GM12891 (cell line): Measurements from ENCODE around the gene S100A2. TPM values are rescaled to one million over a fixed set of nuclear protein-coding genes. Genes with fewer than 3 reads are reported as not detected.
A peak's percentile ranks its signal among the peaks of the same experiment; 100 is the strongest.

Experiments used
- DNase-seq: peaks from one replicate; pipeline ENCODE4 v3.0.0; 2011; ENCODE audit warnings: low spot score; ENCODE audit not compliant: insufficient read length
- FAIRE-seq: peaks from 2 replicates; lab custom pipeline; 2011; peaks lifted over from hg19 to GRCh38; lab: Jason Lieb, UNC
- PAX5 ChIP-seq: IDR thresholded peaks from 2 replicates; pipeline ENCODE4 v1.6.1; 2011; ENCODE audit warnings: low read length, moderate library complexity, mild to moderate bottlenecking; ENCODE audit not compliant: insufficient read depth, severe bottlenecking
- POLR2A ChIP-seq: IDR thresholded peaks from 2 replicates; pipeline ENCODE4 v1.6.1; 2011; ENCODE audit warnings: low read depth, low read length, control low read depth
- POLR2AphosphoS5 ChIP-seq: IDR thresholded peaks from 2 replicates; pipeline ENCODE4 v1.6.1; 2011; ENCODE audit warnings: low read depth, low read length, control low read depth
- POU2F2 ChIP-seq: IDR thresholded peaks from 2 replicates; pipeline ENCODE4 v1.6.1; 2011; ENCODE audit warnings: low read depth, mild to moderate bottlenecking, control low read depth, low read length, moderate library complexity
- SPI1 ChIP-seq: IDR thresholded peaks from 2 replicates; pipeline ENCODE4 v1.6.1; 2011; ENCODE audit warnings: low read depth, low read length, control low read depth
- TAF1 ChIP-seq: IDR thresholded peaks from 2 replicates; pipeline ENCODE4 v1.6.1; 2011; ENCODE audit warnings: low read depth, low read length, control low read depth
- polyA plus RNA-seq: library from polyadenylated mRNA; unstranded; fragments of >200 nt; gene quantifications from one replicate; pipeline ENCODE4 v1.2.1, GENCODE V29; 2012; ENCODE audit warnings: low read depth, missing spikeins, inconsistent platforms; ENCODE audit not compliant: missing spikeins

S100A2 gene
- 0.87 TPM for polyA plus RNA-seq

DNA sequence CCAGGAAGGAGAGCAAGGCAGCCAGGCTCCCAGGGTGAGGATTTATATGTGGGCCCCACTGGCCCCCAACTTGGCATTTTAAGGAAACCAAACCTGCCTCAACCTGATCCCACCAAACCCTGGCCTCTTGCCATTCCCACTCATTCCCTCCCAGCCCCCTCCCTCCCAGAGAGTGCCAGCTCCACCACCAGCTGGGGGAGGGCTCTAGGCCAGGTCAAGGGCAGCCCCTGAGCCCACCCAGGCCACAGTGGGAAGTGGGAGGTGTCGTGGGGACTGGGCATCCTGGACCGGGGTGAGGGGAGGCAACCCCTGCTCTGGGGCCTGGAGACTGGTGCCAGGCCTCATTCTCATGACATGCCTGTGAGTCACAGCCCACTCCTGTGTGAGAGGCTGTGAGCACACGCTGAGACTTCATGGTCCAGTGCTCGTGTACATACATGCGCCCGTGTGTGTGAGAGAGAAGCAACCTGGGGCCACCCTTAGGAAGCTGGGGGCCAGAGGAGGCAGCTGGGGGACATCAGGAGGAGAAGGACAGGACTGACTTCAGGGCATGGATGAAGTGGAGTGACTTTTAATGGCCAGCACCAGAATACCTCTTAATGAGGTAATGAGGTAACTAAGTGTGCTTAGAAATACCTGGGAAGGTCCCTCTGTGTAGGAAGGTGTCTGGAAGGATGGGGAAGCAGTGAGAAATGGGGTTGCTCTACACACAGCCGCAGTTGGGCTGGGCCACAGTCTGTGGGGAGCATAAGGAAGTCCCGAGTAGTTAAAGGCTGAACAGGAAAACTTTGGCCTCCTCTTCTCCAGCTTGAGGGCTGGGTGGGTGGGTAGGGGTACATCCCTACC lies at the start of gene S100A2:
TSS of gene S100A2 (minus strand) at position 316 of the 846 bp plus-strand sequence. CDS start 1,967 bp downstream, outside the sequence.
- peak; percentile 90 for FAIRE-seq
- DNase-seq = peak; percentile 52
- no peak for TF ChIP-seq POLR2A
- TF ChIP-seq PAX5 = peak; percentile 67

DNA sequence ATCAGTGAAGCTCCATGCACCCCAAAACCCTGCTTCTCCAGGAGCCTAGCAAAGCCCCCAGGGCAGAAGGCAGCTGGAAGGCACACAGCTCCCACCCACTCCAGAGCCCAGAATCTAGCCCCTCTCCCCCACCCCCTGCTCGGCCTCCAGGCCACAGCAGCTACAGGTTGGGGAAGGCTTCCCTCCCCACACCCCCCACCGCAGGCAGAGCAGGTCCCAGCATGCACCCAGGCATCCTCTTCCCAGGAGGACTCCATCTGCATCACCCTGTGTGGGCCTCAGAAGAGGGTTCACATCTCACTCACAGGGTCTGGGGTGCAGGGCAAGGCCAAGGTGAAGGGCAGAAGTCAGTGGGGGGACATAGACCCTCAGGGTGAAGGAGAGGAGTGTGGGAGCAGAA lies 49.8 kb upstream of the S100A2 start:
- no peak for DNase-seq
- TF ChIP-seq PAX5 (no peak), TAF1 (no peak), POLR2AphosphoS5 (no peak), POLR2A (no peak), SPI1 (no peak), POU2F2 (no peak)
- no peak for FAIRE-seq

DNA sequence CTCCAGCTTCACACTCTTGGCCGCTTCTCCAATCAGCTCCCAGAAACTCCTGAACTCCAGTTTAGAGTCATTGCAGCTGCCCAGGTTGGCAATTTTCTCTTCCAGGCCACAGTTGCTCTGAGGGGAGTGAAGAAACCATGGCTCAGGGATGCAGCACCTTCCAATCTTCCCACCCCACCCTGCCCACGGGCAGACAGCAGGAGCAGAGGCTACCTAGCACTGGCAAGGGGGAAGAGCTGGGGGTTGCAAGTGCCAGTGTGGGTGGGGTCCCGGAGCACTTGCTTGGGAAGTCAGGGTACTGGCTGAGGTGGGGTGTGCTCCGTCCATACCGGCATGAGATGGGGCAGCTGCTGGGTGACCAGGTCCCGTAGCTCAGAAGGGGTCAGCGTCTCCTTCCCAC lies 49.3 kb upstream of the S100A2 start:
- no peak for TF ChIP-seq POLR2AphosphoS5
- TF ChIP-seq SPI1 = no peak
- no peak for TF ChIP-seq TAF1
- TF ChIP-seq POU2F2 = no peak
- no peak for TF ChIP-seq POLR2A
- no peak for TF ChIP-seq PAX5
- FAIRE-seq (no peak), DNase-seq (no peak)

DNA sequence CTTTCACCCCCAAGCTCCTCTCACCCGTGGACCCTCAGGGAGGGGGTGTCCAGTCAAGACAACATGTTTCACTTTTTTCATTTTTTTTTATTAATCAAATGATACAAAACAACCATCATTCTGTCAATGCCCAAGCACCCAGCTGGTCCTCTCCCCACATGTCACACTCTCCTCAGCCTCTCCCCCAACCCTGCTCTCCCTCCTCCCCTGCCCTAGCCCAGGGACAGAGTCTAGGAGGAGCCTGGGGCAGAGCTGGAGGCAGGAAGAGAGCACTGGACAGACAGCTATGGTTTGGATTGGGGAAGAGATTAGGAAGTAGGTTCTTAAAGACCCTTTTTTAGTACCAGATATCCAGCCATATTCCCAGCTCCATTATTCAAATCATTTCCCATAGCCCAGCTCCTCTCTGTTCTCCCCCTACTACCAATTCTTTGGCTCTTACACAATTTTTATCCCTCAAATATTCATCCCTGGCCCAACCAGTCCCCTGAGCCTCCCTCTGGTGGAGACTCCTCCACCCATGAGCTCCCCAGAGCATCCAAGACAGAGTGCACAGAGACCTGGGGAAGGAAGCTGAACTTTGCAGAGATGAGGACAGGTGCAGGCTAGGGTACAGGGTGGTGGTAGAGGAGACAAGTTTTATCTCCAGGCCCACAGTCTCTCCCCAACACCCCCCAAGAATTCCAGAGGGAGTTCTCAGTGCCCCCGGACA lies 48.7 kb upstream of the S100A2 start:
- no peak for FAIRE-seq
- no peak for DNase-seq
- TF ChIP-seq PAX5 = no peak
- no peak for TF ChIP-seq SPI1
- TF ChIP-seq TAF1 = no peak
- no peak for TF ChIP-seq POLR2A
- TF ChIP-seq POLR2AphosphoS5 = no peak
- TF ChIP-seq POU2F2 = no peak

DNA sequence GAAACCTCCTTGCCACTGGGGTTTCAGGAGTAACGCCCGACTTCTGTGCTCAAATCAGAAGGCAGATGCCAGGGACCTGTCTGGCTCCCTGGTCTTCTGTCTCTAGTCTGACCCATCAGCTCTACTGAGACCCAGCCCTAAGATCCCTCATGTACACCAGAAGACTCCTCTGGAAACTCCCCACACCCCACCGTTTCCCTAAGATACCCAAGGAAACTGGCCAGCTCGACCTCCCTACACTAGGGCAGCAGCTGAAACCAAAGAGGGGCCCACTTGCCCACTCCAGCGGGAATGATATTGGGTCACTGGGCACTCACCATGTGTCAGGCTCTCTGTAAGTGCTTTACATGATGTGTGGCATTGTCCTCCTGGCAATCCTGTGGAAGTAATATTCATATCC lies 47.8 kb upstream of the S100A2 start:
- FAIRE-seq (no peak), DNase-seq (no peak)

DNA sequence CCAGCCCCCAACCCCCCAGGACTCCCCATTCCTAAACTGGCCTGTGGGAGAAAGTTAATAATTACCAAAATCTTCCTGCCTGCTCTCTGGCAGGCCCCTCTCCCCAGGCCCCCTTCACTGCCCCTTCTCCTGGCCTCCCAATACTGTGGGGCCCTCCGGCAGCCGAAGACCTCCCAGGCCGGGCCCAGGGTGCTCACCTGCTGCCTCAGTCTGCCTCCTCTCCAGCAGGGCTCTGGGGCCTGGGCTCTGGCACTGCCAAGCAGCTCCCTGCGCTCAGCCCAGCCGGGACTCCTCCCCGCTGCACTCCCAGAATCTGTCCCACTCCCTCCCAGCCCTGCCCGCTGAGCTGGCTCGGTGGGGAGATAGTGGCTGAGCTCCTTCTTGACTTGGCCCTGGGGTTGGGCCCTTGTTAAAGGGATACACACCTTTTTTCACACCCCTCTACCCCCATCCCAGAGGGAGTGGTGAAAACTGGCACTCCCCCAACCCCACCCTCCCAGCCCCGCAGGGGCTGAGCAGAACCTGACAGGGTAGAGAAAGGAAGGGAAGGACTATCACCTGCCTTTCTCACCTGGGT lies 47.2 kb upstream of the S100A2 start, which contains the start of gene S100A16:
TSS of gene S100A16 (minus strand) at position 383 of the 577 bp plus-strand sequence. CDS start 4,986 bp downstream, outside the sequence.
- no peak for DNase-seq
- no peak for FAIRE-seq
- TF ChIP-seq POLR2AphosphoS5 (no peak), TAF1 (no peak), POLR2A (no peak), SPI1 (no peak), PAX5 (no peak), POU2F2 (no peak)

More for the DNA sequence above, 47.8 kb upstream of the S100A2 start:
- TF ChIP-seq POU2F2 = no peak
- no peak for TF ChIP-seq PAX5
- no peak for TF ChIP-seq TAF1
- no peak for TF ChIP-seq POLR2A
- no peak for TF ChIP-seq POLR2AphosphoS5
- no peak for TF ChIP-seq SPI1

DNA sequence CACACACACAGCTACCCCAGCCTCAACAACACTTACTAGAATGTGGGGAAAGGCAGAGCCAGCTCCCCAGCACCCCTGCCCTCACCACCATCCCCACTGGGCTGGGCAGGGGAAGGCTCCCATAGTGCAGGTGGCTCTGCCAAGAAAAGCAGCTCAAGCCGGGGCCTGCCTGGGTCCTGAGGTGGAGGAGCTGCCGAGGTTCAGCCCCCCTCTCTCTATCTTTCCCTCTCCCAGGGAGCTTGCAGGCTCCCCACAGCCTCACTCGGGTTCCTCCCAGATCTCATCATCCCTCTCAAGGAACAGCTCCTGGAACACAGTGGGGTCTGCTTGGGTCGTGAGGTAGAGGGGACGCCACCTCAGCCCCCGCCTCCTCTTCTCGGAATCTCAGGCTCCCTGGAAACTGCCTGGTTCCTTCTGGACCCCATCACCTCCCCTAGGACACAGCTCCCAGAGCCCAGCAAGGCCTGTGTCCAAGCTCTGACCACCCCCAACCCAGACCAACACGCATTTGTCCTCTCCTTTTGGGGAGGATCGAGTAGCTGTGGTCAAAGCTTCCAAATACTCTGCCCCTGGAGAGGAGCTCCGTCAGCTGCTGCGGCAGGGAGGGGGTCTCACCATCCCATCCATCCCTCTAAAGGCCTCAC lies 46.6 kb upstream of the S100A2 start:
- DNase-seq (no peak), FAIRE-seq (no peak)
- TF ChIP-seq SPI1 (no peak), POLR2A (no peak), POU2F2 (no peak)

DNA sequence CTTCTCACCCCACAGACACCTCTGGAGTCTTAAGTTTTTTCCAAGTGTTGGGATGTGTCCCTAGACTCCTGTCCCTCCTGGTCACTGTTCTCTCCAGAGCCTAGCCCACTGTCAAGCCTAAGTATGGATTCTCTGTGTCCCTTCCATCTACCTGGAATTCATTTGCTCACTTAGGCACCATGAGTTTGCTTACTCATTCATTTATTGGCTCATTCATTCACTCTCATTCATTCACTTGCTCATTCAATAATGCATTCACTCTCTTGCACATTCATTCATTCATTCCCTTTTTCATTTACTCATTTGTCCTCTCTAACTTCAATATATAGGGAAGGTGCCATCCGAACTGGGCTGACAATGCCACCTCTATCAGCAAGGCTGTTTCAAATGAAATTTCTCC lies 45.7 kb upstream of the S100A2 start:
- FAIRE-seq (no peak), DNase-seq (no peak)
- TF ChIP-seq PAX5 = no peak

DNA sequence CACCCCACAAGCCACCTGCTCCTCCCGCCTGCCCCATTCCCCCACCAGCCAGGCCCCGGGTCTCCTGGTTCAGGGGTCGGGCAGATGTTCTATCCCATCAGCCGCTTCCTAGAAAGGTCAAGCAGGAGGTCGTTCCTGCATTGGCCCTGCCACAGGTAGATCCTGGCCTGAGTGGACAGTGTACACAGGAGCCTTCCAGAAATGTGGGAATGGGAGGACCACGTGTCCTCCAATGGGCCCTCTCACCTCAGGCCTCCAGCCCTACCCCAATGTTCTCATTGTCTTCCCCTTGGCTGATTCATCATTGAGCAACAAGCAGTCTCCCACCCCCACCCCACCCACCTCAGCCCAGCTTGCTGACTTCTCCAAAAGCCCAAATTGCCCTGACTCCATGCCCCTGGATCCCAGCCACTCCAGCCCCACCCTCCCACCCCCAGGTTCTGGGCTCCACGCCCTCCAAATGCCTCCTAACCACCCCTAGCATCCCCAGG lies 45.2 kb upstream of the S100A2 start:
- no peak for FAIRE-seq
- TF ChIP-seq POLR2AphosphoS5 (no peak), SPI1 (no peak), TAF1 (no peak), POLR2A (no peak), PAX5 (no peak), POU2F2 (no peak)
- no peak for DNase-seq

DNA sequence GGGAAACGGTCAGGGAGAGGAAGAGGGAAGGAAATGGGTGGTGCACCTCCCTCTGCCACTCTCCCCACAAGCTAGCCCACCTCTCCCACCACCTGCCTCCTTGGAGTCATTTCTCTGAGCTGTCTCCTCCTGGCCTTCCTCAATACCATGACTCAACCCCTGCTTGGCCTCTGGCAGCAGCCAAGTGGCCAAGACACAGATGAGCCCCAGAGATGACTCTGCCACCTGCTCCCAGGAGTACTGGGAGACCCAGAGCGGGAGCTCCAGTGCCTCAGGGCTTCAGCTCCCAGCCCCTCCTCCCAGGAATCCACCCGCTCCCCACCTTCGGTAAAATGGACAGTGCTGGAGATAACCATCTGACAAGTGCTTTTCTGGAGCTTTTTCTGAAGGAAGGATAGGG lies 44.7 kb upstream of the S100A2 start:
- DNase-seq = no peak
- TF ChIP-seq SPI1 (no peak), TAF1 (no peak), PAX5 (no peak), POLR2AphosphoS5 (no peak), POLR2A (no peak), POU2F2 (no peak)
- FAIRE-seq = no peak
